ENCODE results near the gene CNPY1.

The CNPY1 gene

DNA sequence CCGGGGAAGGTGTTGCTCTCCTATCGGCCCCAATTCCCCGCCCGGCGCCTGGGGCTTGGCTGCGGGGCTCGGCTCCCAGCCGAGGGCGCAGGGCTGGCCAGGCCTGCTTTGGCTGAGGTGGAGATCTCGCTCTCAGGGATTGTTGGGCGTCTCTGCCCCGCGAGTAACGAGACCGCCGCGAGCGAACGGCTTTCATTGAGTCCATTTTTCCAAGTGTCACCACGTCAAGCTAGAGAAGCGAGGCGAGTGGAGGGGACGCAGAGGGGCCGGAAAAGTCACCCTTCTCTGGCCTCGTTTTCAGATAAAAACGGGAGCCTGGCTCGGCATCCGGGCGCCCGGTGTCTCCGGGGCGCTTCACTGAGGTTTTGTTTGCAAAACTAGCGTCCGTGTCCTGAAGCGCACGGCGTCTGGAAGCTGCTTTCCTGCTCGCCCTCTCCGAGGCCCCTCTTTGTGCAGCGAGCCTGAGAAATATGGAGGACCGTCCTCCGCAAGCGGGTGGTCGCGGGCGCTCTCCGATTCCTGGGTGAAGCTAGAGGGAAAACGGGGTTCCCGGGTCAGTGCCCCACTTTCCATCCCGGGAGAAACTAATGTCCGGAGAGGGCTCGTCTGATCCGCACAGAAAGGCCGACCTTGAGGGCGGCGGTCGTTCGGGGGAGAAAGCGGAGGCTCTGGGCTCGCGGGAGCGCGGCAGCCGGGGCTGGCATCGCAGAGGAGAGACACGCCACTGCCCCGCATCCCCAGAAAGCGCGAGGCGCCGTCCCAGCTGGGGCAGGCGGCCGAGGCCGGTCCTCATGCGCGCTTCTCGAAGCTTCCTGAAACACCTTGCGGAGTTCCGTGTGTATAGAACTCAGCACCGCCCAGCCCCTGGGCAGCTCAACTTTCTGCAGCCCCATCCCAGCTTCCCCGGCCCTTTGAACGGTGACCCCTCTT lies 91.9 kb downstream of the CNPY1 start:
- peak overlapping the region; percentile 70 for H3K56ac ChIP-seq (ENCODE audit: low read length)
- no peak overlapping the region for H2BK120ac ChIP-seq (ENCODE audit: low read depth, low read length)
- no peak overlapping the region for H2AK5ac ChIP-seq (ENCODE audit: low read length)
- no peak overlapping the region for H3K4me3 ChIP-seq (ENCODE audit: low read length)
- no peaks in the 10 kb centered on the region for H3K79me1 ChIP-seq (ENCODE audit: low read length)
- H3K36me3 ChIP-seq (ENCODE audit: control insufficient read depth, insufficient read depth, low read length) = no peaks in the 10 kb centered on the region
- no CpG with 5 or more reads among the region's 82 CpGs for WGBS (ENCODE audit: extremely low coverage, insufficient coverage, low lambda C conversion rate)
- no peak overlapping the region for H4K8ac ChIP-seq (ENCODE audit: low read depth, low read length)
- H3K9ac ChIP-seq (ENCODE audit: low read length) = no peak overlapping the region
- peak overlapping the region; percentile 29 for H3K4me2 ChIP-seq (ENCODE audit: low read length)
- no peak overlapping the region for H4K5ac ChIP-seq (ENCODE audit: low read length)
- H3K18ac ChIP-seq (ENCODE audit: low read length) = no peak overlapping the region
- peak; percentile 48 for DNase-seq
- no peak overlapping the region for H2BK5ac ChIP-seq (ENCODE audit: low read length)
- no peaks in the 10 kb centered on the region for H3K79me2 ChIP-seq (ENCODE audit: control insufficient read depth, insufficient read depth, low read length)
- H3K4ac ChIP-seq (ENCODE audit: low read depth, low read length) = no peak overlapping the region
- no peak overlapping the region for H2BK15ac ChIP-seq (replicated peaks; ENCODE audit: low read depth)
- H3K23ac ChIP-seq (ENCODE audit: low read length) = no peak overlapping the region
- no peak overlapping the region for H3K27ac ChIP-seq (ENCODE audit: low read depth, low read length)
- H3K27me3 ChIP-seq (ENCODE audit: insufficient read depth, low read length, poor library complexity) = peaks cover 88% of the 10 kb centered on the region
- H3K4me1 ChIP-seq (ENCODE audit: control insufficient read depth, low read depth, low read length) = no peaks in the 10 kb centered on the region

DNA sequence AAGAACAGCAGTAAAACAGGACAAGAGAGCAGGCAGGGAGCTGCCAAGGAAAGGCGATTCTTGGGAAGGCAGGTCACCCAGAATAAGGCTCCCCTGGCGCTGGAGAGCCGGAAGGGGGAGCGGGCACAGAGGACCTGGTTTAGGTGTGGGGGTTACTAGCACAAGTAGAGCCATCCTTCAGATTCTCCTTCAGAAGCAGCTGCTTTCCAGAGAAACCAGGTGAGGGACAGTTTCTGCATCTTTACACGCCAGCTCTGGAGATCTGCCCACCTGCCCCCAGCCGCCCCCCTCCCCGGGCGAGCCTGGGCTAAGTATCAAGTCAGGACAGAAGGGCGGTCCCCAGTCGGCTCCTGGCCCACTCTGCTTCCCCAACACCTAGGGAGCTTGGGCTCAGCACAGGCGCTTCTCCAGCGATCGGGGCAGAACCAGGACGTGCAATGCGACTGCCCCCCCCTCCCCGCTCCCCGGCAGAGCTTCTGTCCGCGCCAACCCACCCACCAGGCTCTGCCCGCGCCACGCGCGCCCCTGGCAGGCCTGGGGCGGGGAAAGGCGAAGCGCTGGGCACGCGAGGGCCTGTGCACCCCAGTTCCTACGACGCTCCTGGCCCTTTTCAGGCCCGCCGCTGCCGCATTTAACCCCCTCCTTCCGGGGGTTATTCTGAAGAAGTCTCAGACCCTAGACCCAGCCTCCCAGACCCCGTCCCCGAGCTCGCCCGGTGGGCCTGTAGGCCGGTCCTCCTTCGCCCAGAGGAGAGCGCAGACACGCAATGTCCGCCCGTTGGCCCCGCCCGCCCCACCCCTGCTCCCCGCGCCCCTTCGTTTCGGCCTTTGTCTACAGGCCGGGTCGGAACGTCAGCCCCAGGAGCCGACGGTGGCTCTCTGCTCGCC lies 92.8 kb downstream of the CNPY1 start:
- no peak overlapping the region for H4K5ac ChIP-seq (ENCODE audit: low read length)
- no peaks in the 10 kb centered on the region for H3K79me1 ChIP-seq (ENCODE audit: low read length)
- H3K4ac ChIP-seq (ENCODE audit: low read depth, low read length) = no peak overlapping the region
- no peak overlapping the region for H4K8ac ChIP-seq (ENCODE audit: low read depth, low read length)
- H3K27ac ChIP-seq (ENCODE audit: low read depth, low read length) = no peak overlapping the region
- no peaks in the 10 kb centered on the region for H3K4me1 ChIP-seq (ENCODE audit: control insufficient read depth, low read depth, low read length)
- H3K4me3 ChIP-seq (ENCODE audit: low read length) = no peak overlapping the region
- H3K27me3 ChIP-seq (ENCODE audit: insufficient read depth, low read length, poor library complexity) = peaks cover 86% of the 10 kb centered on the region
- no peak overlapping the region for H2BK15ac ChIP-seq (replicated peaks; ENCODE audit: low read depth)
- H3K18ac ChIP-seq (ENCODE audit: low read length) = no peak overlapping the region
- no CpG with 5 or more reads among the region's 57 CpGs for WGBS (ENCODE audit: extremely low coverage, insufficient coverage, low lambda C conversion rate)
- H3K23ac ChIP-seq (ENCODE audit: low read length) = no peak overlapping the region
- H3K4me2 ChIP-seq (ENCODE audit: low read length) = no peak overlapping the region
- H3K9ac ChIP-seq (ENCODE audit: low read length) = no peak overlapping the region
- no peak for DNase-seq
- H2BK120ac ChIP-seq (ENCODE audit: low read depth, low read length) = no peak overlapping the region
- no peak overlapping the region for H2BK5ac ChIP-seq (ENCODE audit: low read length)
- H3K56ac ChIP-seq (ENCODE audit: low read length) = no peak overlapping the region
- no peaks in the 10 kb centered on the region for H3K79me2 ChIP-seq (ENCODE audit: control insufficient read depth, insufficient read depth, low read length)
- H2AK5ac ChIP-seq (ENCODE audit: low read length) = no peak overlapping the region
- no peaks in the 10 kb centered on the region for H3K36me3 ChIP-seq (ENCODE audit: control insufficient read depth, insufficient read depth, low read length)

DNA sequence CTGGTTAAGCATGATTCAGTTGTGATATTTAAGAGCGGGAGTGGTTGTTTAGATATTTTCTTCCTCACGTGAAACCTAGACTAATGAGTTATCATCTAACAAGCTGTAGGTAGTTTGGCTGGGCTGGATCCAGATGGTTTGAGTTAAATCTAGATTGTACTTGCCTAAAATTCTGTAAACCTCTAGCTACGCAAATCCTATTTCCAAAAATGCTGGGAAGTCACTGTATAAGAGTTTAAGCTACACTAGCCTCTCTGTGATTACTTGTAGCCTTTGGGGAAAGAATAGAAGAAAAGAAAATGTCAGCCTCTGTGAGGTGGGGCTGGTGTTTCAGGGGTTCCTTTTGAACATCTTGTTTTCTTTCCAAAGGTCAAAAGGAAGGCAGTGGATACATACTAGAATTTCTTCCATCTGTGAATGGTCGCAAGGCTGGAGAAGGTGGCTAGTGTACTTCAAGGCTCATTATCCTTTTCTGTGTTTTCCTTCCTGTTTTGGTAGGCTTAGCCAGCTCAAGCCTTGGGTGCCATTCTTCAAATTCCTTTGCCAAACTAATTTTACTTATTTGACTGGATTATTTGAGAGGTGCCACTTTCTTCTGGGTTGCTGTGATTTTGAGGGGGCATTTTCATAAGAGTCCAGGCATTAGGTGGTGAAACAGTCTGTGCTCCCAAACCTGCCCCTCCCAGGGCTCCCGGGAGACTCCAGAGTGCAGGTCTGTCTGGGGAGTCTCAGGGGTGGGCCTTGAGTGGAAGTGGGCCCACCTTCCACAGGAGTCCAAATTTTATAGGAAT lies 93.7 kb downstream of the CNPY1 start:
- Histone ChIP-seq H3K4ac (ENCODE audit: low read depth, low read length) (no peak overlapping the region), H4K8ac (ENCODE audit: low read depth, low read length) (no peak overlapping the region), H3K56ac (ENCODE audit: low read length) (no peak overlapping the region), H4K5ac (ENCODE audit: low read length) (no peak overlapping the region), H3K79me2 (ENCODE audit: control insufficient read depth, insufficient read depth, low read length) (no peaks in the 10 kb centered on the region), H2AK5ac (ENCODE audit: low read length) (no peak overlapping the region), H3K27ac (ENCODE audit: low read depth, low read length) (no peak overlapping the region), H2BK120ac (ENCODE audit: low read depth, low read length) (no peak overlapping the region), H3K36me3 (ENCODE audit: control insufficient read depth, insufficient read depth, low read length) (no peaks in the 10 kb centered on the region), H3K4me3 (ENCODE audit: low read length) (no peak overlapping the region), H2BK5ac (ENCODE audit: low read length) (no peak overlapping the region), H3K27me3 (ENCODE audit: insufficient read depth, low read length, poor library complexity) (peaks cover 87% of the 10 kb centered on the region), H3K79me1 (ENCODE audit: low read length) (no peaks in the 10 kb centered on the region), H3K9ac (ENCODE audit: low read length) (no peak overlapping the region), H3K4me1 (ENCODE audit: control insufficient read depth, low read depth, low read length) (no peaks in the 10 kb centered on the region), H3K18ac (ENCODE audit: low read length) (no peak overlapping the region), H3K23ac (ENCODE audit: low read length) (no peak overlapping the region), H3K4me2 (ENCODE audit: low read length) (no peak overlapping the region), H2BK15ac (replicated peaks; ENCODE audit: low read depth) (no peak overlapping the region)
- whole genome bisulfite sequencing (ENCODE audit: extremely low coverage, insufficient coverage, low lambda C conversion rate) = no CpG with 5 or more reads among the region's 5 CpGs
- no peak for DNase-seq

DNA sequence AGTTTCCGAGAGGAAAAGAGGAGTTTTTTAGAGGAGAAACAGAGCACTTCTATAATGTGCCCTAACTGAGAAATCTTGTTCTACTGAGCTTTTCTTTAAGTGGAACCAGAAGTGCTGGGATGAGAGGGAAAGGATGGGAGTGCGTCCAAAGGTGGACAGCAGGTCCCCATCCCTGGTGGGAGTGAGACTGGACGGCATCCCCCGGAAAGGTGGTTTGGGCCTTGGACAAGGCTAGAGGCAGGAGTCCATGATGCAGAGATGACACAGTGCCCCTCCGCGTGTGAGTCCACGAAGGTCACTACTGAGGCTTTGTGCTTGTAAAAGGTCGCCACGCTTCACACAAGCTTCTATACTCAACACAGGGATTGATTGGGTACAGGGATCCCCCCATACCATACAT lies 94.5 kb downstream of the CNPY1 start:
- no peak for DNase-seq

More for the DNA sequence above, 94.5 kb downstream of the CNPY1 start:
- no CpG with 5 or more reads among the region's 9 CpGs for WGBS (ENCODE audit: extremely low coverage, insufficient coverage, low lambda C conversion rate)
- Histone ChIP-seq H2BK5ac (ENCODE audit: low read length) (no peak overlapping the region), H3K79me1 (ENCODE audit: low read length) (no peaks in the 10 kb centered on the region), H2BK120ac (ENCODE audit: low read depth, low read length) (no peak overlapping the region), H3K23ac (ENCODE audit: low read length) (no peak overlapping the region), H3K18ac (ENCODE audit: low read length) (no peak overlapping the region), H4K5ac (ENCODE audit: low read length) (no peak overlapping the region), H3K4me2 (ENCODE audit: low read length) (no peak overlapping the region), H3K27me3 (ENCODE audit: insufficient read depth, low read length, poor library complexity) (peaks cover 88% of the 10 kb centered on the region), H4K8ac (ENCODE audit: low read depth, low read length) (no peak overlapping the region), H3K4me3 (ENCODE audit: low read length) (no peak overlapping the region), H2BK15ac (replicated peaks; ENCODE audit: low read depth) (no peak overlapping the region), H3K36me3 (ENCODE audit: control insufficient read depth, insufficient read depth, low read length) (no peaks in the 10 kb centered on the region), H3K56ac (ENCODE audit: low read length) (no peak overlapping the region), H3K4me1 (ENCODE audit: control insufficient read depth, low read depth, low read length) (no peaks in the 10 kb centered on the region), H3K9ac (ENCODE audit: low read length) (no peak overlapping the region), H3K4ac (ENCODE audit: low read depth, low read length) (no peak overlapping the region), H3K79me2 (ENCODE audit: control insufficient read depth, insufficient read depth, low read length) (no peaks in the 10 kb centered on the region), H2AK5ac (ENCODE audit: low read length) (no peak overlapping the region), H3K27ac (ENCODE audit: low read depth, low read length) (no peak overlapping the region)
